Right lobe of liver (tissue), 6 donors: ENCODE results near the gene RNF223. TPM values are rescaled to one million over a fixed set of nuclear protein-coding genes. Genes with fewer than 3 reads are reported as not detected.

Experiments used
- ATAC-seq, 4 donors: fragments of 200-7000 bp; cut with Tn5 transposase; one replicate each; pipeline ENCODE4 v1.9.1; 2020; ENCODE audit warnings: mild to moderate bottlenecking in 4 of 4, moderate library complexity in 4 of 4
- DNase-seq, 3 donors: peaks; one replicate each; pipeline ENCODE4 v3.0.0-alpha.2; 2020
- H3K27ac ChIP-seq, 3 donors: fragments of 200-600 bp; one replicate each; pipeline ENCODE4 v1.8.0; 2022
- H3K27me3 ChIP-seq, 2 donors: fragments of 200-600 bp; one replicate each; pipeline ENCODE4 v1.8.0; 2022
- H3K36me3 ChIP-seq, 4 donors: fragments of 200-600 bp; sonication (generic) in 1 of 4; one replicate each; pipeline versions ENCODE4 v1.5.1 to v1.8.0; 2017 to 2022; ENCODE audit warnings: control low read depth in 1 of 4
- H3K4me1 ChIP-seq, 4 donors: fragments of 200-600 bp; sonication (generic) in 1 of 4; one replicate each; pipeline versions ENCODE4 v1.5.1 to v1.8.0; 2017 to 2022; ENCODE audit warnings: control low read depth in 1 of 4
- H3K4me3 ChIP-seq, 3 donors: fragments of 200-600 bp; one replicate each; pipeline ENCODE4 v1.8.0; 2022
- H3K9me3 ChIP-seq, 4 donors: fragments of 200-600 bp; sonication (generic) in 1 of 4; one replicate each; pipeline versions ENCODE4 v1.5.1 to v1.8.0; 2017 to 2022; ENCODE audit warnings: control low read depth in 1 of 4
- CTCF ChIP-seq, 4 donors: fragments of 200-600 bp in 3 of 4; fragments of 450-650 bp in 1 of 4; IDR thresholded peaks; one replicate each; pipeline versions ENCODE4 v1.5.1 to v1.8.0; 2016 to 2022; ENCODE audit warnings: antibody characterized with exemption in 4 of 4, mild to moderate bottlenecking in 2 of 4
- POLR2A ChIP-seq: fragments of 450-650 bp; IDR thresholded peaks from one replicate; pipeline ENCODE4 v1.6.1; 2017; ENCODE audit warnings: antibody characterized with exemption, mild to moderate bottlenecking
- WGBS: methylation state at CpG from one replicate; pipeline ENCODE4 v1.1.6; 2018; ENCODE audit warnings: low coverage, low lambda C conversion rate; ENCODE audit not compliant: insufficient coverage; ENCODE audit errors: missing lambda C conversion rate; 5-methylcytosine and 5-hydroxymethylcytosine counted together
- intact Hi-C, 2 donors: fragments of 100-400 bp; cut with DNase I; formaldehyde crosslinking; loops; one replicate each; pipeline versions ENCODE4 v1.11.2 to v1.14.1; 2022
- total RNA-seq, 6 experiments: library from RNA; depleted of rRNA in 2 of 6; stranded (reverse); fragments of >200 nt in 2 of 6; fragmentation: NEBNext Ultra II Directional in 3 of 6; extraction: Animal tissue kit (Norgen Biotek cat#: 25700) in 3 of 6; gene quantifications; one replicate each; pipeline versions ENCODE4 v1.1.0 to v1.2.4, GENCODE V29; 2016 to 2023
- donor health status: DM: no; HTN: yes; CAD: no.
- donor health status: DM: no; HTN: no; CAD: no.
- donor health status: DM: no; HTN: no; CAD: no.
- donor health status: DM: no; HTN: yes; CAD: no.
- donor health status: DM: no; HTN: yes; CAD: no.

The RNF223 gene
- total RNA-seq, 6 experiments from 2014 or later = not detected

- Histone ChIP-seq H3K27ac (no peak overlapping the region), H3K9me3 (no peaks in the 10 kb centered on the region), H3K36me3 (no peaks in the 10 kb centered on the region), H3K4me1 (peaks cover 0 to 6% (median 3%) of the 10 kb centered on the region in 4 donors), H3K27me3 (peaks cover 0 to 12% of the 10 kb centered on the region in 2 donors), H3K4me3 (no peak overlapping the region)
- TF ChIP-seq POLR2A (no peak), CTCF (IDR thresholded peaks at IDR 0.05) (no peak)
- DNase-seq (no peak), ATAC-seq (no peak)
- WGBS = 43% methylated on average over 15 of the region's 20 CpGs
- intact Hi-C loops = loop anchor here (2.0 to 10.0 kb wide), 2 partner anchors 81 to 83 kb away; partner anchors contain the start of gene PERM1 (in 2 of the 2)
These were observed 8.7 kb downstream of the RNF223 start for GRCh38 chr1:1065265-1065939.

GRCh38 chr1:1063945-1064831, 9.9 kb downstream of the RNF223 start:
- no peaks in the 10 kb centered on the region for H3K36me3 ChIP-seq
- no peaks in the 10 kb centered on the region for H3K9me3 ChIP-seq
- intact Hi-C loops = loop anchor here (2.0 to 10.0 kb wide), 2 partner anchors 79 to 81 kb away; partner anchors contain the start of gene PERM1 (in 2 of the 2)
- DNase-seq = peak in 2 of 3 donors; percentile 70 to 71
- H3K27me3 ChIP-seq = peaks cover 0 to 20% of the 10 kb centered on the region in 2 donors
- 14% methylated on average over 15 of the region's 50 CpGs for WGBS
- TF ChIP-seq POLR2A = no peak
- TF ChIP-seq CTCF (IDR thresholded peaks at IDR 0.05) = peak; percentile 92 to 97 (median 96)
- peaks cover 0 to 6% (median under 1%) of the 10 kb centered on the region in 4 donors for H3K4me1 ChIP-seq
- no peak overlapping the region for H3K4me3 ChIP-seq
- H3K27ac ChIP-seq = no peak overlapping the region
- ATAC-seq = peak; percentile 68 to 77 (median 76)

- TF ChIP-seq POLR2A (no peak), CTCF (IDR thresholded peaks at IDR 0.05) (no peak)
- DNase-seq = no peak
- H3K27me3 ChIP-seq = peaks cover 0 to 20% of the 10 kb centered on the region in 2 donors
- peak in 1 of 4 donors; percentile 1 for ATAC-seq
- no peak overlapping the region for H3K27ac ChIP-seq
- intact Hi-C loops = loop anchor here in 1 of 2 donors (10.0 kb wide), 1 partner anchor 79 kb away; the partner anchor contains the start of gene PERM1
- no peak overlapping the region for H3K4me3 ChIP-seq
- 60% methylated on average over 1 of the region's 24 CpGs for WGBS
- no peaks in the 10 kb centered on the region for H3K9me3 ChIP-seq
- peaks cover 0 to 12% (median 3%) of the 10 kb centered on the region in 4 donors for H3K4me1 ChIP-seq
- H3K36me3 ChIP-seq = no peaks in the 10 kb centered on the region
These were observed 10.7 kb downstream of the RNF223 start for GRCh38 chr1:1063261-1063944.
